ENCODE results near the gene LRFN5.
"Not testable (repeated sequence)": the region's sequence is repeated elsewhere in the genome, so short reads cannot be mapped to it uniquely, and the experiment has no call there.

LRFN5 gene

DNA sequence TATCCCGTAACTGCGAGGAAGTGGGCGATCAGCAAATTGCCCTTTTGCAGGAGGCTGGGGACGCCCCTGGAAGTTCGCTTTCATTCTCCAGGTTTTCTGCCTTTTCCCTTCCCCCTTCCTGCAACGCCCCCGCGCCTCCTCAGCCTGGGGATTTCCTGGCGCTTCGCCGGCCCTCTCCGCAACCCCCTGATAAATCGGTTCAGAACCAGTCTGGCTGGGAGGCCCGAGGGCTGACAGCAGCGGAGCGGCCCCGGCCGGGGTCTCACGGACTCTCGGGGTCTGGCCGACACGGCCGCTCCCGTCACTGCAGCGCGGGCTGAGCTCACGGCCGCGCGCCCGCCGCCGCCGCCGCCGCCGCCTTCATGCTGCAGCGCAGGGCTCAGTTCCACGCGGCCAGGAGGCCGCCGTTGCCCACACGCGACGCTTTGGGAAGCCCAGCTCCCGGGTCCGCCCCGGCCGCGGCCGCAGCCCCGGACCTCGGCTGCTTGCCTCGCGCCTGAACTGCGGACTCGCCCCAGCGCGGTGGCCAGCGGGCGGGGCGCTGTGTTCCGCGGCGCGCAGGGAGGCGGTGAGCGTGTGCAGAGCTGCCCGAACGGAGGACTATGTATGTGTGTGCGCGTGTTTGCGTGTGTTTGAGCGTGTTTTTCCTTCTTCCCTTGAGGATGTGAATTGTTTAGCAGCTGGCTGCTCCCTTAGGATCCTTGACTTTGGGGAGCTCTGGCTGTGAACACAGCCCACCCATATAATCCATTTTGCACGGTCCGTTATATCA, at the start of gene LRFN5:
Gene LRFN5 (plus strand): TSS at position 345 of the 772 bp plus-strand sequence.
- no peak for DNase-seq

DNA sequence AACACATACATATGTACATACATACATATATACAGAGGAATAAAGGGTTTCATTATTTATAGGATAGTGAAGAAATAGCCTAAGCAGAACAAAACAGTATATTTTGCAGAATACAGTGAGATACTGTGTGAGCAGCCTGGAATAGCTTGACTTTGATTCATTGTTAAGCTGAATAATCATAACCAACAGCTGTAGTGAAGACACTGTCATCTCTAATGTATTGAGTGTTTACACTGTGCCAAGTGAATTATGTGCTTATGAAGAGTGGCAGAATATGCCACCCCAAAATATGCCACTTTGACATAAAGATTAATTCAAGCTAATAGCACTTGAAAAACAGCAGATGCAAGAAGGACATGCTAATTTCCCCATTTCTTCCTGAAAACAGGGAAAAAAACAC, 48.2 kb upstream of the LRFN5 start:
- DNase-seq, result no peak

DNA sequence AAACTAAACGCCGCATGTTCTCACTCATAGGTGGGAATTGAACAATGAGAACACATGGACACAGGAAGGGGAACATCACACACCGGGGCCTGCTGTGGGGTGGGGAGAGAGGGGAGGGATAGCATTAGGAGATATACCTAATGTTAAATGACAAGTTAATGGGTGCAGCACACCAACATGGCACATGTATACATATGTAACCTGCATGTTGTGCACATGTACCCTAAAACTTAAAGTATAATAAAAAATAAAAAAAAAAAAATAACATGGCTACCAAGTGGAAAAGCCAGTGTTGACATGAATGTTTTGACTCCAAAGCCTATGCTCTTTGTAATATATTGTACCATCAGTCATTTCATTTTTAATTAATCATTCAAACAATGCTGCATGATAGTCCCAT, 39.8 kb upstream of the LRFN5 start:
- not testable (repeated sequence) for DNase-seq

DNA sequence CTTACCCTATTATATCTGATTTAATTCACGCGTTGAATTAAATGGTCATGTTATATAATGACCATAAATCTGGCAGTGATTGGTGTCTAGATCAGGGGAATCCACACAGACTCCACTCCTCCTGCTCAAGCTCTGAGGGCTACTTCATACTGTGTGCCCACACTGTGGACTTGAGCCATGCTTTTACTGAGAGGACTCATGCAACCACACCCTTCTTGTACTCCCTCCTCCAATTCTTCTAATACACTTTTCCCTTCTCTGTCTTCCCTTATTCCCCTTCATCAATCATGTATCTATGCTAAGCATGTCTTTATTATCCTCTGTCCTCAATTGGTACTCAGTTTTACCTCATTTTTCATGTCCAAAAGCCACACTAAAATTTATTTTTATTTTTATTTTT, 37.7 kb upstream of the LRFN5 start:
- DNase-seq, result no peak

DNA sequence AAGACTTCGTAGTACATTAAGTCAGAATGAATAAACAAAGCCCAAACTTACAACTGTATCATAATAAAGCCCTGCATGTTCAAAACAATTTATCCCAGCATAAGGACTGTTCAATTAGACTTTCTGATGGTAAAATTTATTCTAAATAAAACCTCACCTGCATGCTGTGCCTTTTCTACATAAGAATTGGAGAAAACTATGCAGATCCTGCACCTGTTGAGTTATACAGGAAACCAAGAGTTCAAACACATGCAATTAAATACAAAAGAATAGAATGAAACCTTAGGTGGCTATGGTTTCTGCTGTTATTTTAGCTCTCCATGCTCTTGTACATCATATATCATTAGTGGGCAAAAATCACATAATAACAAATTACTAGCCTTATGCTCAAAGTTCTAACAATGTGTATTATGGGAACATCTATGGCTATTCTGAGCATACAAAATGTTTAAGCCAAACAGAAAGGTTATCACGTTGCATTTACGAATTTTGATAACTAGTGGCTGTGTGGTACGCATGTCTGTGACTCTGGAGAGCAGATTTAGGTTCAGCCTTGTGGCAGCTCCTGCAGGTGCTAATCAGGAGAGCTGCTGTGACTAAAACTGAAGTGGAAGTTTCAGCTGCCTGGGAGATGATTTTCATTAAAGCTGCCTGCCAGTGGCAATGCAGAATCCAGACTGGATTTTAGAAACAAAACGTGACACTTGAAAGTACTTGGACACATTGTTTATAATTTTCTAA, 36.1 kb upstream of the LRFN5 start:
- no peak for DNase-seq

DNA sequence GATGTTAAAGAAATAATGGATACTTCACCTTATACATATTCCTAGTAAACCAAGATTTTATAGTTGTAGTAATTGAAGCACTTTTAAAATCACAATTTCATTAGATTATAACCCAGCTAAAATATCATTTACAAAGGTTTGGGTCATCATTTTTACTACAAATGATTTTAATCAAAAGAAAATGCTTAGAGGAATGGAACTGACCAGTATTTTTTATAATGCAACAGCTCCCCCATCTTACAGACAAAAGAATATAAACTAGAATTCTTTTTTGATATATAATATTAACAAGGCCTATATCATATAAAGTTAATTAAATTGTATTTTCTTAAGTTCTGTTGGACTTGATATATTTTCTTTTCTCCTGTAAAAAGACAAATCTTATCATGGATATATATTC, 20.4 kb upstream of the LRFN5 start:
- DNase-seq, result no peak

DNA sequence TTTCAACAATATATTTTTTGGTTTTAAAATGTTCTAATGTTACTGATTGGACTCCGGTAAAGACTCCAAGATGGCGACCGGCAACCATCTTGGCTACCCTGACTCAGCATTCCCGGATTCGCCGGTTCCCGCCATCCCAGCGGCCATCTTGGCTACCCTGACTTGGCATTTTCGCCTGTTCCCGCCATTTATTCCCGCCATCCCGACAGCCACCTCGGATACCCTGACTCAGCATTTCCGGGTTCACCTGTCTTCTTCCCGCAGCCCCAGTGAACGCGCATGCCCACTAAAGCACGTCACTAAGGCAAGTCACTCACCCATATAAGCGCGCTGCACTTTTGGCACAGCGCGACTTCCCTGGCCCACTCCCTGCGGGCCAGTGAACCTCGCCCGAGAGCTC, 9.0 kb upstream of the LRFN5 start:
- no peak for DNase-seq

DNA sequence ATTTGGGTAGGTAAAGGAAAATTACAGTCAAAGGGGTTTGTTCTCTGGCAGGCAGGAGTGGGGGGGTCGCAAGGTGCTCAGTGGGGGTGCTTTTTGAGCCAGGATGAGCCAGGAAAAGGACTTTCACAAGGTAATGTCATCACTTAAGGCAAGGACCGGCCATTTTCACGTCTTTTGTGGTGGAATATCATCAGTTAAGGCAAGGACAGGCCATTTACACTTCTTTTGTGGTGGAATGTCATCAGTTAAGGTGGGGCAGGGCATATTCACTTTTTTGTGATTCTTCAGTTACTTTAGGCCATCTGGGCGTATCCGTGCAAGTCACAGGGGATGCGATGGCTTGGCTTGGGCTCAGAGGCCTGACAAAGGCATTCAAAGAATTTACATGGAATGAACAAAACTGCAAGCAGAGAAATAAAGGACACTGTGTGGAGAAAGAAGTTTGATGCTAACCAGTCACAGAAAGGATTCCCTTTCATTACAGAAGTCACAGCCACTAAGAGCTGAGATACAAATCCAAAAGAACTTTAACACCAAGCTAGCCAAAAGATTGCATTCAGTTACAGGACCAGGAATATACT, 6.8 kb upstream of the LRFN5 start:
- not testable (repeated sequence) for DNase-seq

DNA sequence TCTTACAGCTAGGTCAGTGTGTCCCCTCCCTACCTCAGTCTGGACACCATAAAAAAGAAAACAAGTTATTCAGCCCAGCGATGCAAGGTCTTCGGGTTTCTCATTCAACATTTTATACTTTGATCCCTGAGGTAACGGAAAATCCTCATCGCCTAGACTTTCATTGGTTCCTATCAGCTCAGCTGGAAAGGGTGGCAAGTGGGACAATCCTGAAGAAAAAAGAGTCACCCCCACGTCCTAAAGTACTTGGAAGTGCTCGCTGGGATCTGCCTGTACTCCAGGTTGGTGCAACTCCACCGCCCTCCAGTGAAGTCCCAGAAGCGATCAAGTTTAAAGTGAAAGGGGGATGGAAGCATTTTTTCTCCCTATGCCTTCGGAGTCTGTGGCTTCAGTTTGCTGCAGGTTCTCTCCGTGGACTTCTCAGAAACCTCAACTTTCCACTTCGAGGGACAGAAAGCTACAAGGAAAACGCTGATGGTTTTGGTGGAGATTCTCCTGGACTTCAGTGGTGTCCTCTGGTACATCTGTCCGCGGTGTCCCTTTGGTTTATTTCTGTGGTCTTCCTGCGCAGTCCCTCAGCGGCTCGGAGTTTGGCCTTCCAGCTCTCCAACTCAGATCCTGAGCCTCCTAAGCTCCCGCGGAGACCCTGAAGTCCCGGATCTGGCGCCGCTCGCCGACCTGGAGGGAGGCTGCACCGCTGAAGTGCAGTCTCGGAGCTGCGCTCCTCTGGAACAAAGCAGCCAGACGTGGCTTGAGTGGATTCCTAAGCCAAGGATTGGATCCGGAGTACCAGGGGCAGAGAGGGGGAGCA, 1.8 kb upstream of the LRFN5 start:
- peak; percentile 52 for DNase-seq

DNA sequence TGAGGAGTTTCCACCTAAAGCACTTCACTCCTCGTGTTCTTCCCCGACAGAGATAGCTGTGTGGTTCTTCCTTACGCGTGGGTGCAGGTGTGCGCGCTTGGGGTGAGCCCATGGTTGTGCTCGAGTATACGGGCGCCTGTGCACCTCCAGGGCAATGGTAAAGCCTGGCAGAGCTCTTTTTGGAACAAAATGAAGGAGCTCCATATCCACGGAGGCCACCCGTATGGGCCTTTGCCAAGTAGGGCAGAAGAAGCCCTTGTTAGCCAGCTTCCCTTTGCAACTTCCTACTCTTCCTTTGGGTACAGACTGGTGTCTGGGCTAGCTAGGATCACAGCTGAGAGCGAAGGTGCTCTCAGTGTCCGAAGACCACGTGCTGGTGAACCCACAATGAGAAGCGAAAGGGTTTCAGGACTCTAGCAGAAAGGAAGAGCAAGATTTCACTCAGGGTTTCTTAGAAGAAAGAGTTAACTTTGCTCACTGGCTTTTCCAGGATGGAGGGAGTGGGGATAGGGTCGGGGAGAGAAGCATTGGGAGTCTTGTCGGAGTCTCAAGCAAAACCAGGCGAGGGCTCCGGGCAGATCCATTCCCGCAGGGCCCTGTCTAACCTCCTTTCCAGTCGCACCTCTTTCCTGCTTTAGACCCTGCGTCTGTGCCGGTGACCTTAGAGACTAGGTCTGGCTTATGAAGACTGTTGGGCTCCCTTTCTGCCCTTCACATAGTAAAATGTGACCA, 960 bp upstream of the LRFN5 start:
- peak; percentile 18 for DNase-seq

DNA sequence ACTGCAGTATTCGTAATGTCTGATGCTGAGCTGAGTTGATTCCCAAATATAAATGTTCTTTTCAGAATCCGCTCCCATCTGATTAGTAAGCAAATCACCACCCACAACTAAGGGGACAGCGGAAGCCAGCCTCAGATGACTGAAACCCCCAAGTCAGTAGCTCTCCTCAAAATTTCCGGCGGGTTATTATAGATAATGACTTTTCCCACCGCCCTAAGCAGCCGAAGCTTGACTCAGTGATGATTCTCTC, 469 bp upstream of the LRFN5 start:
- DNase-seq, result no peak

DNA sequence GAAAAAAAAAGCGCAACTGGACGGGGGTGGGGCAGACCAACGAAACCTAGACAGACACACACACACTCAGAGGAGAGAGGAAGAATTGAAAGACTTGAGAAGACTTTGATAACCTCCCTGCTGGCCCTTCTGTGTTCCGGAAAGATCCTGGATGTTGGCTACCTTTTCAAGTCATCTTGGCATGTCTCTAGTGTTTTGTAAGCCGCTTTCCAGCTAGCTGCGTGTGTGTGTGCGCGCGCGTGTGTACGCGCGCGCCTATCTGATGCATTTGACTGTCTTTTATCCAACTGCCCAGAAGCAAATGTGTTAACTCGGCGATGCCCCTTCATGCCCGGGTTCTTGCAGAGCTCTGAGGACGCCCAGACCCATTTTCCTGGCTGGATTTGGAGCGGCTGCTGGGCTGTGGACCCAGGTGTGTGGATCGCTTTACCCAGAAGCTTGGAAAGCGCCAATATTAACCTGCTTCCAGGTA, 664 bp downstream of the LRFN5 start:
- DNase-seq, result peak; percentile 42

DNA sequence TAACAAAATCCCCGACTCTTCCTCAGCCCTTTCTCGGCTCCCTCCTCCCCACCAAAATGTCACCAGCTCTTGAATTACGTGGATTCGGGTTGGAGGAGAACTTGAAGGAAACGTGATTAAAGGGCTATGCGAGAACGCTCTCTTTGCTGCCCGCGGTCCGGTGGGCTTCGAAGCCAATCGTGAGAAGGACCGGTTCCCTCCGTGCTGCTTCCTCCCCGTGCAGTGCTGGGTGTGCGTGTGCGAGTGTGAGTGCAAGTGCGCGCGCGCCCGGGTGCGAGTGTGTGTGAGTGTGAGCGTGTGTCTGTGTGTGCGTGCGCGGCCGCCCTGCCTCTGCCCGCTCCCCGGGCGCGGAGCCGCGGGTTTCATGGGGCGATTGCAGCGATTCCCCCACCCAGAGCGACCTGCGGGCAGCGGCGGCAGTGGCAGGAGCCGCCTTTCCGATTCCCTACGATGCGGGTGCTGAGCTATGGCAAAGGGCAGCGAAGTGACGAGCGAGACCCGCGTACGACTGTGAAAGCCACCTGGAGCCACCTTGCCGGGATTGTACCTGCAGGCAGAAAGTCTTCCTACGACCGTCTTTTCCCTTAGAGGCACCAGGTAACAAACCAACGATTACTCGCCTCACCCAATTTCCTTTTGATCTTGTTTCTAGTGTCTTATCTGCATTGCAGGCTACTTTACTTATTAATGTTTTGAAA, 1.4 kb downstream of the LRFN5 start:
- DNase-seq, result no peak

DNA sequence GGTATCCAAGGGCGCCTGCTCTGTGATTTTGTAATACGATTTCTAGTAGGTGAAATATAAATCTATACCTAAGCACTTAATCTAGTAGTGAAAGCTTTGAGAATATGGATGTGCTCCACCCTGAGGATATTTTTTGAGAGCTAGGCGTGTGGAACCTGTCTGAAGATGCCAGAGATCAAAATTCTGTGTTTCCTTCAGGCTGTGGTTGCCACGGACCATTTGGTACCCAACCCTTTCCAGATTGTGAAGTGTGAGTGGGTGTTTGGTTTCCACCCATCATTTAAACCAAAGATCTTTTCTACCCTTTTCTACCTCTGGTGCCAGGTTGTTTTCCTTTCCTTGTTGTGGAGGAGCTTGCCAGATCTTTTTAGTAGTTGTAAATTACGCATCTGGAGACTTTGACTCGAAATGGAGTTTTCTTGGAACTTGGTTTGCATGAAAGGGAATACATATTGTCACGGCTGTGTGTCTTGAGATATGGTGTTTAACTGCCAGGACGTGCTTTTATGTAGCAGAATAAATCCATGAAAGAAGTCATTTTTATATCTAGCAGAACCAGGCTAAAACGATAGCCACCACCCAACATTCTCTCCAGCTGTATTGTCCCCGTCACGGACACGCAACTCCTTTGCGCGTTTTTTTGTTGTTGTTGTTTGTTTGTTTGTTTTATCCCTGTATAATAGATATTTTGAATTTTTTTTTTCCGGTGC, 2.2 kb downstream of the LRFN5 start:
- no peak for DNase-seq

DNA sequence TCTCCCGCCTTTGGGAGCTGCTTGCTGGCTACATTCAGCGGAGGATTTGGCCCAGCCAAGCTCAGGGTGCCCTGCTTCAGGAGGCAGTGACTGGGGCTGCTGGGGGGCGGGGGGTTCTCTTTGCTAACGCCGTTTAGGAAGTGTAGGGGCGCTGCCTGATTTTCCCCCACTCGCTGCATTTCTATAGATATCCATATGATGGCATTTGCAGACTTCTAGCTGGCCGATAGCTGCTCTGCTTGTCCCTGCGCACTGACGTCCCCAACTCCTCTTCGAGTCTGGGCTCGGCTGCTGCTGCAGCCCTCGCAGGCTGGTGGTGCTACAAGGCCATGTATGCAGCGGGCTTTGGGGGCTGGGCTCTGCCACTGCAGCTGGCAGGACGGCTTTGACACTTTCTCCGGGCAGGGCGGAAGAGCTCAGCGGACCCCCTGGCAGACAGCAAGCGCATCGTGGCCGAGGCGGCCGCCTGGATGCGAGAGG, 3.1 kb downstream of the LRFN5 start:
- peak; percentile 70 for DNase-seq

DNA sequence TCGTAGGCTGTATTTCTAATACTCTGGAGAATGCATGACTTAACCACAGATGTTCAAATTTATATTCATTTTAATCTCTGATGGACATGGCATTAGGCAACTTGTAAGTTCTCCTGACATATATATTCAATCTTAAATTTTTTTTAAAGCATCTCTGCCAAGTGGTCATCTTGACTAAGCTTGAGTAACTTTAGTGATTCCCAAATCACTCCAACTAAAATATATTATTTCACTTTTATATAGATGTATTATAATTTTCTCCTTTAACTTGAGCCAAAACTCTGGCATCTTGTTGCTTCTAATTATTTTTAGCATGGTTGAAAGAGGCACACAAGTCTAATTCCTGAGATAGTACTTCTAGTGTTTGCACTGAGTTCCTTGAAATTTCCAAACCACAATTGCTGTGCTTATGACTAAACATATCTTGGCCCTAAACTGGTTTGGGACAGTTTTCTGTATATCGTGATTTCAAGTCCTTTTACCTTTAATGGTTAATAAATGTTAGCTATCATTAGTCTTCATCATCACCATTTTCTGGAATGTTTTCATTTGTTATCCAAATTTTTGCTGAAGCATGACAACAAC, 8.4 kb downstream of the LRFN5 start:
- no peak for DNase-seq

DNA sequence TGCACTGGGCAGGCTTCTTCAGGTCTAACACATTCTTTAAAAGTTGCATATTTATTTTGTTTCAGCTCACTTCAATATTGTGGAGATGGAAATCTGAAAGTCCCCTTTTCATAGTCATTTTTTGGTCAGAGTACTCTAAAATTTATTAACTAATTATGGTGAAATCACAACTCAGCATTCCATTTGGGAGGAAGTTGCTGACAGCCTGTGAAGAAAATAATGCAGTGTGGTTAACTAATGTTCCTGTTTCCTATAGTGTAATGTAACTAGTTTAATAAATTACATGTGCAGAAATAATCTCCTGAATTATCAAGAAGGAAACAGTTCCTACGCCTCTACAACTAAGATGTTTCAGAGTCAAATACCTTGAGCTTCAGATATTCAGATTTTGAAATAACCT, 17.1 kb downstream of the LRFN5 start:
- DNase-seq, result no peak

DNA sequence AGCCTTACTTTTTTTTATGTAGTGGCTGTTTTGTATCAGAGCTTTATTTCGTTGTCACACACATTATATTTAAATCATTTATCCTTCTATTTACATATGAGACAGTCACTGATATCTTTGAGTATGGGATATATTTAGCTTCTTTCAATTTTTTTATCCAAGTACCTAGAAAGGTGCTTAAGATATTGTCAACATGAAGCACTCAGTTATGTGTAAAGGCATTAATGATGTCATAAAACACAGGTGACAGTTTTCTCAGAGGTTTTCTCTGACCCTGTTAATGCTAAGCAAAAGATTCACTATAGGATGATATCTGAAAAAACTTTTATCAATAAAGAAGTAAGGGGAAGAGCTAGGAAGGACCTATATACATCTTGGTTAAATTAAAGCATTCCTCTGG, 23.2 kb downstream of the LRFN5 start:
- no peak for DNase-seq

DNA sequence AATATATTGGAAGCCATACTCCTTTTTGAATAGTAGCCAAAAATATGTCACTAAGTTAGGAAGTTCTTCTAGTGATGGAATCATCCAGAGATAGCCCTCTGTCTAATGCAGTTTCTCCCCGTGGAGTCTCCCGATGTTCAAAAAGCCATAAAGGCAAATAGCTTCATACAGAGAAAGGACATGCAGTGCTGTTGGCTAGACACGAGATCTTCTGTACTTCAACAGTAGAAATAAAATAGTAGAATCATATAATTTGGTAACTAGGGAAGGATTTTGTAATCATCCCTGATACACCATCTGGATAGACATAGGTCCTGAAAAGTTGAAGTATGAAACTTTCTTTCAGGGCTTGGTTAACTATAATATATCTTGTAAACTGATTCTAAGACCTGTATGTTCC, 27.6 kb downstream of the LRFN5 start:
- no peak for DNase-seq

DNA sequence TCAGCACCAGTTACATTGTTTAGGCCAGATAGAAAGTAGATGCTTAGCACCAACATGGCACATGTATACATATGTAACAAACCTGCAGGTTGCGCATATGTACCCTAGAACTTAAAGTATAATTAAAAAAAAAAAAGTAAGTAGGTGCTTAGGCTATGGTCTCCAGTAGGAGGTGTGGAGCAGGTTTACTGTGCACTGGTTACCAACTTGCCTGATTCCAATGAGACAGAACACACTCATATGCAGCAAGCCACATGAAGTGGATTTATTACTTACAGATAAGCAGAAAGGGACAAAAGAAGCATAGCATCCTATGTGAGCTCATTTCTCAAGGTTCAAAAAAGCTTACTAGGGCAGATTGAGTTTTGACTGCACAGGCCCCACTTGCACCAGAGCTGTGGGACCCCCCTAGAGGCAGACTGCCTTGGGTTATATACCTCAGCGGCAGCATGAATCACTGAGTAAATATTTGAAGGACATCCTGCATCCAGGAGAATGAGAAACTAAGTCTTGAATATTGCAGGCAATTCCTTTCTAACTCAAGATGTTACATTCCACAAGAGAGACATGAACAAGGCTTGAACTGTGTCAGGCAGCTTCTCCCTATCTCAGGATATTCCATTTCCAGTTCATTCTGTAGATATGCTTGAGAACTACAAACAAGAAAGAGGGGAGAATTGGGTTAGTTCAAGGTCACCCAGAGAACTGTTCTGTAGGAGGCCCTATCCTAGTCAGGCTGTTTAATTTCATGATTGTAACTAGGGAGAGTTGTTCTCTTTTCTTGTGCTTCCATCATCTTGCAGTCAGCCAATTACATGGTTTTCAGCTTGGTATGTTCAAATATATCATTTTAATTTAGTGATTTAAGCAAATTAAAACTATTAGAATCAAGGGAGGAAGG, 30.1 kb downstream of the LRFN5 start:
- DNase-seq, result no peak

Measured in kidney glomerular epithelial cell (primary cell).